HCT116 (cell line): ENCODE results near the gene FOXD3. TPM values are rescaled to one million over a fixed set of nuclear protein-coding genes. Genes with fewer than 3 reads are reported as not detected.

Source experiments
- ATAC-seq: fragments of 200-7000 bp; cut with Tn5 transposase; 2 replicates; pipeline ENCODE4 v1.9.1; 2020; ENCODE audit warnings: mild to moderate bottlenecking, moderate library complexity
- BruUV-seq: library from RNA; stranded (reverse); fragments of 400-500 nt; replicated peaks from 2 replicates; lab custom pipeline; 2021; lab: Mats Ljungman, UMichigan
- CTCF ChIA-PET: fragments of 300-600 bp; sonication (Branson Sonifier 250); formaldehyde crosslinking; loops from one replicate; lab custom pipeline; 2021; ENCODE audit warnings: antibody characterized with exemption; lab: Charles Lee
- POLR2A ChIA-PET: fragments of 300-600, 350-600 bp; sonication (Branson Sonifier 250); formaldehyde crosslinking; loops from one replicate; lab custom pipeline; 2021; ENCODE audit warnings: antibody characterized with exemption; lab: Charles Lee
- RAD21 ChIA-PET, 2 experiments: fragments of 300-600 bp; sonication (Branson Sonifier 250); formaldehyde crosslinking; loops; one replicate each; lab custom pipeline; 2023; ENCODE audit warnings: low total read pairs in 2 of 2; ENCODE audit not compliant: uncharacterized antibody in 2 of 2, unreplicated experiment in 2 of 2, low non-redundant PET in 1 of 2; lab: Charles Lee
- DNase-seq: peaks from one replicate; pipeline ENCODE4 v3.0.0-alpha.2; 2010; ENCODE audit warnings: low read depth, low spot score
- H2AFZ ChIP-seq: fragments of 200-600 bp; shearing (Covaris generic), sonication (generic); 2 replicates; pipeline ENCODE4 v1.6.1; 2017; ENCODE audit warnings: low read depth, mixed run types, mixed read lengths, antibody characterized with exemption, low read length; ENCODE audit not compliant: poor library complexity, severe bottlenecking
- H3K27ac ChIP-seq: 2 replicates; pipeline ENCODE4 v1.5.1; 2012; ENCODE audit warnings: low read depth, low read length
- H3K27me3 ChIP-seq: fragments of 200-600 bp; sonication (generic); 2 replicates; pipeline ENCODE4 v1.6.1; 2016; ENCODE audit warnings: mixed run types, low read length, mixed read lengths; ENCODE audit not compliant: insufficient read depth
- H3K36me3 ChIP-seq, 2 experiments: fragments of 200-500 bp in 1 of 2; fragments of 200-600 bp in 1 of 2; sonication (Bioruptor generic) in 1 of 2; sonication (generic) in 1 of 2; 2 replicates each; pipeline versions ENCODE4 v1.5.1 to v1.6.1; 2014 to 2016; ENCODE audit warnings: low read length in 2 of 2, inconsistent platforms in 1 of 2, mixed read lengths in 1 of 2, mixed run types in 1 of 2; ENCODE audit not compliant: insufficient read depth in 2 of 2, control insufficient read depth in 1 of 2
- H3K4me1 ChIP-seq, 2 experiments: fragments of 200-600 bp in 1 of 2; sonication (generic) in 1 of 2; 2 replicates each; pipeline versions ENCODE4 v1.5.1 to v1.6.1; 2012 to 2017; ENCODE audit warnings: low read length in 2 of 2, inconsistent platforms in 1 of 2, mild to moderate bottlenecking in 1 of 2, mixed read lengths in 1 of 2, mixed run types in 1 of 2, moderate library complexity in 1 of 2; ENCODE audit not compliant: insufficient read depth in 2 of 2, control insufficient read depth in 1 of 2
- H3K4me2 ChIP-seq: fragments of 200-600 bp; sonication (generic); 2 replicates; pipeline ENCODE4 v1.6.1; 2017; ENCODE audit warnings: mixed run types, low read length, mixed read lengths
- H3K4me3 ChIP-seq, 2 experiments: fragments of 200-600 bp in 1 of 2; sonication (generic) in 1 of 2; replicated peaks in 1 of 2; 2 replicates each; pipeline ENCODE4 v1.5.1; 2011 to 2016; ENCODE audit warnings: low read length in 2 of 2, control low read depth in 1 of 2, low read depth in 1 of 2, mild to moderate bottlenecking in 1 of 2, mixed read lengths in 1 of 2, mixed run types in 1 of 2
- H3K79me2 ChIP-seq: fragments of 200-600 bp; sonication (generic); 2 replicates; pipeline ENCODE4 v1.6.1; 2017; ENCODE audit warnings: mild to moderate bottlenecking, mixed run types, low read length, moderate library complexity, mixed read lengths; ENCODE audit not compliant: insufficient read depth
- H3K9ac ChIP-seq: fragments of 200-600 bp; sonication (generic); 2 replicates; pipeline ENCODE4 v1.6.1; 2016; ENCODE audit warnings: low read length, mixed read lengths
- H3K9me2 ChIP-seq: fragments of 200-600 bp; sonication (generic), shearing (Covaris generic); 2 replicates; pipeline ENCODE4 v1.6.1; 2017; ENCODE audit warnings: mixed run types, mild to moderate bottlenecking, moderate library complexity; ENCODE audit not compliant: insufficient read depth
- H3K9me3 ChIP-seq, 2 experiments: fragments of 200-500 bp in 1 of 2; fragments of 200-600 bp in 1 of 2; sonication (Bioruptor generic) in 1 of 2; sonication (generic) in 1 of 2; 2 replicates each; pipeline ENCODE4 v1.6.1; 2014 to 2017; ENCODE audit warnings: low read length in 2 of 2, mixed read lengths in 2 of 2, inconsistent platforms in 1 of 2, low read depth in 1 of 2, mild to moderate bottlenecking in 1 of 2, mixed run types in 1 of 2, moderate library complexity in 1 of 2; ENCODE audit not compliant: control insufficient read depth in 1 of 2, insufficient read depth in 1 of 2
- H4K20me1 ChIP-seq: fragments of 200-600 bp; sonication (generic), shearing (Covaris generic); 2 replicates; pipeline ENCODE4 v1.6.1; 2017; ENCODE audit warnings: mixed run types, mild to moderate bottlenecking, moderate library complexity; ENCODE audit not compliant: insufficient read depth
- CBX3 ChIP-seq: IDR thresholded peaks from 2 replicates; pipeline ENCODE4 v1.6.1; 2012; ENCODE audit warnings: low read depth
- CEBPB ChIP-seq: IDR thresholded peaks from 2 replicates; pipeline ENCODE4 v1.6.1; 2012; ENCODE audit warnings: low read depth
- ELF1 ChIP-seq: IDR thresholded peaks from 2 replicates; pipeline ENCODE4 v1.6.1; 2012; ENCODE audit warnings: low read depth, borderline replicate concordance
- EZH2 ChIP-seq: fragments of 200-600 bp; sonication (generic); IDR thresholded peaks from 2 replicates; pipeline ENCODE4 v1.6.1; 2017; ENCODE audit warnings: antibody characterized with exemption, mixed run types
- EZH2phosphoT487 ChIP-seq: fragments of 200-600 bp; IDR thresholded peaks from 2 replicates; pipeline ENCODE4 v1.6.1; 2018; ENCODE audit warnings: antibody characterized with exemption, borderline replicate concordance
- FOSL1 ChIP-seq: IDR thresholded peaks from 2 replicates; pipeline ENCODE4 v1.6.1; 2012; ENCODE audit warnings: low read depth
- JUND ChIP-seq: IDR thresholded peaks from 2 replicates; pipeline ENCODE4 v1.6.1; 2012
- POLR2A ChIP-seq: IDR thresholded peaks from 2 replicates; pipeline ENCODE4 v1.7.0; 2011; ENCODE audit warnings: borderline replicate concordance; ENCODE audit not compliant: insufficient read depth, insufficient read length; ENCODE audit errors: extremely low read depth
- POLR2AphosphoS5 ChIP-seq: IDR thresholded peaks from 2 replicates; pipeline ENCODE4 v1.6.1; 2011; ENCODE audit warnings: mild to moderate bottlenecking, low read depth, low read length, moderate library complexity
- RAD21 ChIP-seq: IDR thresholded peaks from 2 replicates; pipeline ENCODE4 v1.6.1; 2012; ENCODE audit warnings: low read depth, mild to moderate bottlenecking
- SIN3A ChIP-seq: IDR thresholded peaks from 2 replicates; pipeline ENCODE4 v1.6.1; 2012; ENCODE audit warnings: low read depth
- SP1 ChIP-seq: IDR thresholded peaks from 2 replicates; pipeline ENCODE4 v1.6.1; 2012; ENCODE audit warnings: low read depth
- SRF ChIP-seq: IDR thresholded peaks from 2 replicates; pipeline ENCODE4 v1.6.1; 2012; ENCODE audit warnings: low read depth
- TCF7L2 ChIP-seq: IDR thresholded peaks from 2 replicates; pipeline ENCODE4 v1.7.0; 2011; ENCODE audit warnings: borderline replicate concordance, inconsistent platforms; ENCODE audit not compliant: insufficient read depth, insufficient read length; ENCODE audit errors: extremely low read depth
- YY1 ChIP-seq: IDR thresholded peaks from 2 replicates; pipeline ENCODE4 v1.6.1; 2011; ENCODE audit warnings: low read length, low read depth, moderate library complexity, mild to moderate bottlenecking; ENCODE audit not compliant: insufficient replicate concordance; ENCODE audit errors: extremely low read depth
- ZFX ChIP-seq: fragments of 450-650 bp; IDR thresholded peaks from 2 replicates; pipeline ENCODE4 v1.6.1; 2017
- ZNF274 ChIP-seq: fragments of 200-500 bp; sonication (Bioruptor generic); IDR thresholded peaks from 2 replicates; pipeline ENCODE4 v1.6.1; 2014; ENCODE audit warnings: mild to moderate bottlenecking, low read depth, low read length, inconsistent platforms
- intact Hi-C: fragments of 100-400 bp; cut with micrococcal nuclease; formaldehyde crosslinking; loops from 2 replicates; pipeline ENCODE4 v1.10.0; 2022
- total RNA-seq: library from RNA; stranded (reverse); gene quantifications from one replicate; pipeline ENCODE4 v1.2.1, GENCODE V29; 2021; ENCODE audit not compliant: unreplicated experiment
- TF ChIP-seq, protein P1 (sequence below): IDR thresholded peaks from 2 replicates; pipeline ENCODE4 v1.6.1; 2012; ENCODE audit warnings: low read depth
- TF ChIP-seq, protein P2 (sequence below), 3 experiments: fragments of 200-600 bp in 1 of 3; sonication (generic) in 1 of 3; IDR thresholded peaks in 2 of 3; conservative IDR thresholded peaks in 1 of 3; 2 replicates each; pipeline ENCODE4 v1.5.1; 2012 to 2017; ENCODE audit warnings: low read depth in 2 of 3, low read length in 2 of 3, antibody characterized with exemption in 1 of 3, borderline replicate concordance in 1 of 3, control low read depth in 1 of 3, mild to moderate bottlenecking in 1 of 3, mixed read lengths in 1 of 3, mixed run types in 1 of 3, moderate library complexity in 1 of 3; ENCODE audit not compliant: insufficient read depth in 1 of 3
- TF ChIP-seq, protein P3 (sequence below): IDR thresholded peaks from 2 replicates; pipeline ENCODE4 v1.6.1; 2012

The FOXD3 gene
- total RNA-seq, 1 experiment from 2014 or later = 0.17 TPM

DNA sequence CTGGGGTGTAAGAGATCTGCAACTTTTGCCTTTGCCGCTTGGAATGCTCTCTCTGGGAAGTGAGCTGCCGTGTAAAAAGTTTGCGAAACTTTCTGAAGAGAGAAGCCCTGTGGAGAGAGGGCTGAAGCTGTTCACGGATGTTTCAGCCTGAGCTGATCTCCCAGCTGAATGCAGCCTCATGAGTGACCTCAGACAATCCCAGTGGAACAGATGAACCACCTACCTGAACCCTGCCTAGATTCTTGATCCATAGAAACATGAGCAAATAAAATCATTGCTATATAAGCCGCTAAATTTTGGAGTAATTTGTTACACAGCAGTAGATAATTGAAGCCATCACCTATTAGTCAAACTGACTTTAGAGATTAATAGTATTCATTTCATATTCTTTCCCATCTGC, 40.6 kb downstream of the FOXD3 start:
- H4K20me1 ChIP-seq = no peaks in the 10 kb centered on the region
- H3K4me3 ChIP-seq = no peak overlapping the region
- H3K36me3 ChIP-seq = no peaks in the 10 kb centered on the region
- no TSS peak for BruUV-seq
- no peaks in the 10 kb centered on the region for H3K27me3 ChIP-seq
- H3K27ac ChIP-seq = no peak overlapping the region
- POLR2A ChIA-PET = no interaction called here
- H3K4me1 ChIP-seq = peaks cover 0 to 7% of the 10 kb centered on the region in 2 experiments; a peak in 2 of 4 replicates
- CTCF ChIA-PET = no interaction called here
- DNase-seq (no peak), ATAC-seq (no peak)
- H3K9ac ChIP-seq = no peak overlapping the region
- peaks cover 5% of the 10 kb centered on the region; the same call in 1 of the 2 replicates for H3K79me2 ChIP-seq
- H3K4me2 ChIP-seq = no peak overlapping the region
- no peaks in the 10 kb centered on the region for H3K9me2 ChIP-seq
- H2AFZ ChIP-seq = no peak overlapping the region
- TF ChIP-seq, protein P1, sequence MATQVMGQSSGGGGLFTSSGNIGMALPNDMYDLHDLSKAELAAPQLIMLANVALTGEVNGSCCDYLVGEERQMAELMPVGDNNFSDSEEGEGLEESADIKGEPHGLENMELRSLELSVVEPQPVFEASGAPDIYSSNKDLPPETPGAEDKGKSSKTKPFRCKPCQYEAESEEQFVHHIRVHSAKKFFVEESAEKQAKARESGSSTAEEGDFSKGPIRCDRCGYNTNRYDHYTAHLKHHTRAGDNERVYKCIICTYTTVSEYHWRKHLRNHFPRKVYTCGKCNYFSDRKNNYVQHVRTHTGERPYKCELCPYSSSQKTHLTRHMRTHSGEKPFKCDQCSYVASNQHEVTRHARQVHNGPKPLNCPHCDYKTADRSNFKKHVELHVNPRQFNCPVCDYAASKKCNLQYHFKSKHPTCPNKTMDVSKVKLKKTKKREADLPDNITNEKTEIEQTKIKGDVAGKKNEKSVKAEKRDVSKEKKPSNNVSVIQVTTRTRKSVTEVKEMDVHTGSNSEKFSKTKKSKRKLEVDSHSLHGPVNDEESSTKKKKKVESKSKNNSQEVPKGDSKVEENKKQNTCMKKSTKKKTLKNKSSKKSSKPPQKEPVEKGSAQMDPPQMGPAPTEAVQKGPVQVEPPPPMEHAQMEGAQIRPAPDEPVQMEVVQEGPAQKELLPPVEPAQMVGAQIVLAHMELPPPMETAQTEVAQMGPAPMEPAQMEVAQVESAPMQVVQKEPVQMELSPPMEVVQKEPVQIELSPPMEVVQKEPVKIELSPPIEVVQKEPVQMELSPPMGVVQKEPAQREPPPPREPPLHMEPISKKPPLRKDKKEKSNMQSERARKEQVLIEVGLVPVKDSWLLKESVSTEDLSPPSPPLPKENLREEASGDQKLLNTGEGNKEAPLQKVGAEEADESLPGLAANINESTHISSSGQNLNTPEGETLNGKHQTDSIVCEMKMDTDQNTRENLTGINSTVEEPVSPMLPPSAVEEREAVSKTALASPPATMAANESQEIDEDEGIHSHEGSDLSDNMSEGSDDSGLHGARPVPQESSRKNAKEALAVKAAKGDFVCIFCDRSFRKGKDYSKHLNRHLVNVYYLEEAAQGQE = no peak
- no peak for TF ChIP-seq YY1
- TF ChIP-seq RAD21 = no peak
- TF ChIP-seq, protein P2, sequence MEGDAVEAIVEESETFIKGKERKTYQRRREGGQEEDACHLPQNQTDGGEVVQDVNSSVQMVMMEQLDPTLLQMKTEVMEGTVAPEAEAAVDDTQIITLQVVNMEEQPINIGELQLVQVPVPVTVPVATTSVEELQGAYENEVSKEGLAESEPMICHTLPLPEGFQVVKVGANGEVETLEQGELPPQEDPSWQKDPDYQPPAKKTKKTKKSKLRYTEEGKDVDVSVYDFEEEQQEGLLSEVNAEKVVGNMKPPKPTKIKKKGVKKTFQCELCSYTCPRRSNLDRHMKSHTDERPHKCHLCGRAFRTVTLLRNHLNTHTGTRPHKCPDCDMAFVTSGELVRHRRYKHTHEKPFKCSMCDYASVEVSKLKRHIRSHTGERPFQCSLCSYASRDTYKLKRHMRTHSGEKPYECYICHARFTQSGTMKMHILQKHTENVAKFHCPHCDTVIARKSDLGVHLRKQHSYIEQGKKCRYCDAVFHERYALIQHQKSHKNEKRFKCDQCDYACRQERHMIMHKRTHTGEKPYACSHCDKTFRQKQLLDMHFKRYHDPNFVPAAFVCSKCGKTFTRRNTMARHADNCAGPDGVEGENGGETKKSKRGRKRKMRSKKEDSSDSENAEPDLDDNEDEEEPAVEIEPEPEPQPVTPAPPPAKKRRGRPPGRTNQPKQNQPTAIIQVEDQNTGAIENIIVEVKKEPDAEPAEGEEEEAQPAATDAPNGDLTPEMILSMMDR (IDR thresholded peaks at IDR 0.05 in 2 of 3, conservative IDR thresholded peaks at IDR 0.05 in 1 of 3; ENCODE audit: borderline replicate concordance in 1 of 3, insufficient read depth in 1 of 3, low read depth in 2 of 3, low read length in 2 of 3) = no peak
- TF ChIP-seq SP1 = no peak
- TF ChIP-seq SIN3A = no peak
- no peak for TF ChIP-seq ZFX
- TF ChIP-seq EZH2 = no peak
- TF ChIP-seq TCF7L2 = no peak
- no peak for TF ChIP-seq ELF1
- no peak for TF ChIP-seq EZH2phosphoT487
- TF ChIP-seq POLR2AphosphoS5 = no peak
- TF ChIP-seq POLR2A = no peak
- no peak for TF ChIP-seq CBX3
- TF ChIP-seq SRF = no peak
- TF ChIP-seq ZNF274 = no peak
- no peak for TF ChIP-seq FOSL1
- TF ChIP-seq JUND = no peak
- no peak for TF ChIP-seq CEBPB
- TF ChIP-seq, protein P3, sequence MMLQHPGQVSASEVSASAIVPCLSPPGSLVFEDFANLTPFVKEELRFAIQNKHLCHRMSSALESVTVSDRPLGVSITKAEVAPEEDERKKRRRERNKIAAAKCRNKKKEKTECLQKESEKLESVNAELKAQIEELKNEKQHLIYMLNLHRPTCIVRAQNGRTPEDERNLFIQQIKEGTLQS = no peak
- intact Hi-C loops = no loop called here
- RAD21 ChIA-PET = no interaction called here
- no peaks in the 10 kb centered on the region for H3K9me3 ChIP-seq
